Colonic mucosa (tissue), 4 donors: ENCODE measurements around the gene PDLIM4. TPM values are rescaled to one million over a fixed set of nuclear protein-coding genes. Genes with fewer than 3 reads are reported as not detected.

Experiments used
- DNase-seq: peaks from one replicate; pipeline ENCODE4 v3.0.0-alpha.2; 2020
- H3K27ac ChIP-seq: fragments of 200-600 bp; one replicate; pipeline ENCODE4 v1.8.0; 2021
- H3K27me3 ChIP-seq: fragments of 200-600 bp; one replicate; pipeline ENCODE4 v1.8.0; 2021
- H3K36me3 ChIP-seq: fragments of 200-600 bp; one replicate; pipeline ENCODE4 v1.8.0; 2021
- H3K4me1 ChIP-seq: fragments of 200-600 bp; one replicate; pipeline ENCODE4 v1.8.0; 2021; ENCODE audit warnings: mild to moderate bottlenecking
- H3K4me3 ChIP-seq: fragments of 200-600 bp; one replicate; pipeline ENCODE4 v1.8.0; 2021
- H3K9ac ChIP-seq, 2 donors: one replicate each; pipeline ENCODE4 v1.7.0; 2013; ENCODE audit warnings: control low read depth in 2 of 2, low read depth in 2 of 2, low read length in 2 of 2
- H3K9me3 ChIP-seq: fragments of 200-600 bp; one replicate; pipeline ENCODE4 v1.8.0; 2021
- intact Hi-C: fragments of 100-400 bp; cut with DNase I; formaldehyde crosslinking; loops from one replicate; pipeline ENCODE4 v1.14.1; 2022
- total RNA-seq, 2 donors: library from RNA; stranded (reverse); fragmentation: NEBNext Ultra II Directional in 1 of 2; extraction: Animal tissue kit (Norgen Biotek cat#: 25700) in 1 of 2; gene quantifications; one replicate each; pipeline ENCODE4 v1.2.1, GENCODE V29; 2021
- TF ChIP-seq, protein P1 (sequence below): fragments of 200-600 bp; IDR thresholded peaks from one replicate; pipeline ENCODE4 v1.8.0; 2022; ENCODE audit warnings: antibody characterized with exemption, mild to moderate bottlenecking
- donor health status: healthy.
- donor health status: DM: no; HTN: no; CAD: no.
- donor health status: DM: no; HTN: no; CAD: no.

PDLIM4 gene
- total RNA-seq, 2 donors from 2014 or later, result 2.3 to 14.3 TPM

DNA sequence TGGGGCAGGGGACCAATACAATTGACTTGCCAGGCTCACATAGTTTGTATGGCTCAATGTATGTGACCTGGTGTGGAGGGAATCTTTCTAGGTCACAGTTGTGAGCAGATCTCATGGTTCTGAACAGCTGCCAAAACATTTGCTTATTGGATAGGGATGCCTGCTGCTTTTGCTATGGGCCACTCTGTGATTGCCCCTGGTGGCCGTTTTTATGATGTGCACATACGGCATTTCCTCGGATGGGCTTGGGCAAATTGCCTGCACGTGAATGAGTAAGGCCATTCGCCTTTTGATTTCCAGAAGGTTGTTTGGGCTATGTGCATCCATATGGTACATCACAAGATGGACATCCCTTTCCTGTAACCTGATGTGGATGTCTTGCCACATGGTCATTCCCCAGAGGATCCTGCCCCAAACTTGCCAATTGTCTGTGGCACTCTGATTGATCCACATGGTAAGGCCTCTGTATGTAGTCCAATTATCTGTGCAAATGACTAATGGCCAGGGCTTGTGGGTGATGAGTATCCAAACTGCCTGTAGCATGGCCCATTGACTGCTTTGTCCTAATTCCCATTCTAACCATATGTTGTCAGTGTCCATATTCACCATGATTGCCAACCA lies 26.0 kb downstream of the PDLIM4 start:
- H3K9ac ChIP-seq, result no peak overlapping the region
- peaks cover 2% of the 10 kb centered on the region for H3K4me1 ChIP-seq
- intact Hi-C loops, result no loop called here
- H3K27me3 ChIP-seq, result no peaks in the 10 kb centered on the region
- no peak overlapping the region for H3K4me3 ChIP-seq
- TF ChIP-seq, protein P1, sequence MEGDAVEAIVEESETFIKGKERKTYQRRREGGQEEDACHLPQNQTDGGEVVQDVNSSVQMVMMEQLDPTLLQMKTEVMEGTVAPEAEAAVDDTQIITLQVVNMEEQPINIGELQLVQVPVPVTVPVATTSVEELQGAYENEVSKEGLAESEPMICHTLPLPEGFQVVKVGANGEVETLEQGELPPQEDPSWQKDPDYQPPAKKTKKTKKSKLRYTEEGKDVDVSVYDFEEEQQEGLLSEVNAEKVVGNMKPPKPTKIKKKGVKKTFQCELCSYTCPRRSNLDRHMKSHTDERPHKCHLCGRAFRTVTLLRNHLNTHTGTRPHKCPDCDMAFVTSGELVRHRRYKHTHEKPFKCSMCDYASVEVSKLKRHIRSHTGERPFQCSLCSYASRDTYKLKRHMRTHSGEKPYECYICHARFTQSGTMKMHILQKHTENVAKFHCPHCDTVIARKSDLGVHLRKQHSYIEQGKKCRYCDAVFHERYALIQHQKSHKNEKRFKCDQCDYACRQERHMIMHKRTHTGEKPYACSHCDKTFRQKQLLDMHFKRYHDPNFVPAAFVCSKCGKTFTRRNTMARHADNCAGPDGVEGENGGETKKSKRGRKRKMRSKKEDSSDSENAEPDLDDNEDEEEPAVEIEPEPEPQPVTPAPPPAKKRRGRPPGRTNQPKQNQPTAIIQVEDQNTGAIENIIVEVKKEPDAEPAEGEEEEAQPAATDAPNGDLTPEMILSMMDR, result peak; percentile 48
- H3K9me3 ChIP-seq, result no peaks in the 10 kb centered on the region
- H3K36me3 ChIP-seq, result no peaks in the 10 kb centered on the region
- H3K27ac ChIP-seq, result no peak overlapping the region
- DNase-seq, result no peak

DNA sequence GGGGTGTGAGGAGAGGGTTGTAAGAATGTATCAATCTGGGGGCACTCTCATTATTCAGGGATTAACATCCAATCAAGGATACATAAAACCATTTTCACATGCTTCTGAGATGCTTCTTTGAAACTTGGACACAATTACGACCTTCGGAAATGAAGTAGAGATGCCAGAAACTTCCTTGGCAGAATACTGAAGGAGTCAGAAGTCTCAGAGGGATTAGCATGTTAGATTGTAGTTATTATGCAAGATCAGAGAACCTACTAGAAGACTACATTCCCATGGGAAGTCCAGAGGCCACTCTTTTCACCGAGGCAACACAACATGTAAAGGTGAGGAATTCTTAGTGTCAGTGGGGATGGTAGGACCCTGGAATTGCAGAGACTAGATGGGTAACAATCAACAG lies 31.6 kb downstream of the PDLIM4 start:
- DNase-seq, result no peak
- Histone ChIP-seq H3K4me1 (peaks cover 7% of the 10 kb centered on the region), H3K4me3 (no peak overlapping the region), H3K27ac (no peak overlapping the region), H3K36me3 (no peaks in the 10 kb centered on the region), H3K27me3 (no peaks in the 10 kb centered on the region), H3K9me3 (no peaks in the 10 kb centered on the region), H3K9ac (no peak overlapping the region)
- intact Hi-C loops, result no loop called here
- TF ChIP-seq, protein P1, result no peak

DNA sequence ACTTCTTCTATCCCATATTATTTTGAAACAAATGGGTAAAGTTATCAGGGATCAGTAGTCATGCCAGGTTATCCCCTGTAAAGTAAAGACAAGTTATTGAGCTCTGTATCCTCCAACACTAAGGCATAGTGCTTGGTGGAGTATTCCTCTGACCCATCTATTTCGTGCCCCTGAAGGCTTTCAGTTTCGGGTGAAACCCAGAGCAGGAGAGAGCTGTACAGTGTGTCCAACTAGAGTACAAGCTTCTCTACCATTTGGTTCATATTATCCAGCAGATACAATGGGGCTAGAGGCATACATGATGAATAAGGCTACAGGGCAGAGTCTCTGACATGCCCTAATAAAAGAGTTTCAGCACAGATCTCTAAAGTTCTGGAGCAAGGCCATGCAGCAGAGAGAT lies 33.5 kb downstream of the PDLIM4 start:
- no peak overlapping the region for H3K9ac ChIP-seq
- H3K27ac ChIP-seq, result no peak overlapping the region
- DNase-seq, result no peak
- H3K4me1 ChIP-seq, result peaks cover 7% of the 10 kb centered on the region
- no peaks in the 10 kb centered on the region for H3K36me3 ChIP-seq
- H3K9me3 ChIP-seq, result no peaks in the 10 kb centered on the region
- no peaks in the 10 kb centered on the region for H3K27me3 ChIP-seq
- no peak overlapping the region for H3K4me3 ChIP-seq
- intact Hi-C loops, result loop anchor here (10.0 kb wide), 1 partner anchor 194 kb away; no protein-coding TSS in a partner anchor
- TF ChIP-seq, protein P1, result no peak

DNA sequence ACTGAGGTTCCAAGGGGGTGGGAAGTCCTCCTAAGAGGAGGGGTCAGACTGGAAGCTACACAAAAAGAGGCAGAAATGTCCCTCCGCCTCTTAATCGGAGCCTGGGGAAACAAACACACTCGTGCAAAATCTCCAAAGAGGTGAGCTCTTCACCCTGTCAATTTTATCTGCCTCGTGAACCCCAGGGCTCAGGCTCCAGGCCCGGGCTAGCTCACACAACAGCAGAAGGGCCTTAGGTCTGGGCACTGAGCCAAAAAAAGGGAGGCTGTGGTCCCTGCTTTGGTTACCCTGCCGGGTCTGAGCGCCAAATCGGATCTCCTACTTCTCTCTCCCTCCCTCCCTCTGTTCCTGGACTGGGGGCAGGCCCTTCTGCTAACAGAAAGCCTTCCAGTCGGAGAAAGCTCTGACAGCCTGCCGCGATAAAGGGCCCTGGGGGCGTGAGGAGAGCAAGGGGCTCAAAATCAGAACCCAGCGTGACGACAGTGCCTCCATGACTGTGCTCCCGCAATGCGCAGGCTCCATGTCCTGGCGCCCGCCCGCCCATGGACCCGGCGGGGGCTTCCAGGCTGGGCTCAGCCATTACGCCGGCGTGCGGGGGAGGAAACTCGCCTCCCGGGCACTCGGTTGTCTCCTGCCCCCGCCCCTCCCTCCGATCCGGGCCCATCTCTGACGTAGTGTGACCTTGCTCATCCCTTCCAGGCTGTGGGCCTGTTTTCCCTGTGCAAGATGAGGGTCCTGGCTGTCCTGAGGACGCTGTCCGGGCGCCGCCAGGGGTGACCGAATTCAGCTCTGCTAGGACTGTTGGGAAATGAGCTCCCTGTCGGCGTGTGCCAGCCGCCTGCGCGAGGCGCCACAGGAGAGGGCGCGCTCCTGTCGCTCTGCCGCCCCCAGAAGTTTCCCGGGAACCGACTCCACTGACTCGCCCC lies 35.8 kb downstream of the PDLIM4 start:
- TF ChIP-seq, protein P1, result no peak
- H3K27me3 ChIP-seq, result no peaks in the 10 kb centered on the region
- peak overlapping the region; percentile 64 for H3K4me3 ChIP-seq
- peak; percentile 84 for DNase-seq
- intact Hi-C loops, result loop anchor here (10.0 kb wide), 1 partner anchor 191 kb away; no protein-coding TSS in a partner anchor
- H3K36me3 ChIP-seq, result no peaks in the 10 kb centered on the region
- peaks cover 7% of the 10 kb centered on the region for H3K4me1 ChIP-seq
- H3K27ac ChIP-seq, result peak overlapping the region; percentile 98
- peak overlapping the region; percentile 83 to 89 for H3K9ac ChIP-seq
- H3K9me3 ChIP-seq, result no peaks in the 10 kb centered on the region

DNA sequence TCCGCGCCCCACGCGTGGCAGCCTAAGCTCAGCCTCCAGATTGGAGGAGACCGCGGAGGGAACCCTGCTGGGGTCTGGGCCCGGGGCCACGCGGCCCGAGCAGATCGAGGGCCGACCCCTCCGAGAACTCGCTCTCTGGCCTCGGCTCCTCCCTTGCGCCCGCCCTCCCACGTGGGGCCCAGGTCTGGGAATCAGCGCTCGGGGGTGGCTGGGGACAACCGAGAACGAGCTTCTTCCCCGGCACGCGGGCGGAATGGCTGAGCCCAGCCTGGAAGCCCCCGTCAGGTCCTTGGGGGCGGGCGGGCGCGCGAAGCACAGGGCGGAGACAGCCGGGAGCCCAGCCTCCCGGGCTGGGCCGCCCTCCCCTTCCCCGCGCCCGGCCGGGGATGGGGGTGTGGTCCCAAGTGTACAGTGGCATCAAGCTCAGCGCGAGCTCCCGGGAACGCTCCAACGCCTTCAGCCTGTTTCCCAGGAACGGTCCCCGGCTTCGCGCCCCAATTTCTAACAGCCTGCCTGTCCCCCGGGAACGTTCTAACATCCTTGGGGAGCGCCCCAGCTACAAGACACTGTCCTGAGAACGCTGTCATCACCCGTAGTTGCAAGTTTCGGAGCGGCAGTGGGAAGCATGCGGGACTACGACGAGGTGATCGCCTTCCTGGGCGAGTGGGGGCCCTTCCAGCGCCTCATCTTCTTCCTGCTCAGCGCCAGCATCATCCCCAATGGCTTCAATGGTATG lies 36.7 kb downstream of the PDLIM4 start, which contains the start of gene SLC22A4:
Gene SLC22A4, plus strand, starts transcription at position 403 of the 736 bp plus-strand sequence. Its CDS starts 223 bp downstream, at position 626.
- H3K4me3 ChIP-seq, result peak within 1 kb of the TSS; percentile 64
- H3K27me3 ChIP-seq, result no peaks in the 10 kb centered on the region
- H3K36me3 ChIP-seq, result no peaks in the 10 kb centered on the region
- intact Hi-C loops, result loop anchor here (10.0 kb wide), 1 partner anchor 191 kb away; no protein-coding TSS in a partner anchor
- H3K4me1 ChIP-seq, result peaks cover 7% of the 10 kb centered on the region
- no peaks in the 10 kb centered on the region for H3K9me3 ChIP-seq
- TF ChIP-seq, protein P1, result no peak
- H3K27ac ChIP-seq, result peak within 1 kb of the TSS; percentile 98
- H3K9ac ChIP-seq, result peak within 1 kb of the TSS; percentile 83 to 89
- DNase-seq, result peak; percentile 85
